K562 (cell line): ENCODE measurements around the gene SELENOK. TPM values are rescaled to one million over a fixed set of nuclear protein-coding genes. Genes with fewer than 3 reads are reported as not detected.

Source experiments
- CTBP1 ChIP-seq: fragments of 450-650 bp; IDR thresholded peaks from 2 replicates; pipeline ENCODE4 v1.6.1; 2016; ENCODE audit warnings: borderline replicate concordance
- E2F6 ChIP-seq, 2 experiments: IDR thresholded peaks; 2 replicates each; pipeline ENCODE4 v1.6.1; 2011; ENCODE audit warnings: borderline replicate concordance in 1 of 2, control low read depth in 1 of 2, low read depth in 1 of 2, low read length in 1 of 2, mild to moderate bottlenecking in 1 of 2, mixed read lengths in 1 of 2, moderate library complexity in 1 of 2; ENCODE audit not compliant: insufficient read depth in 1 of 2, insufficient read length in 1 of 2, poor library complexity in 1 of 2, severe bottlenecking in 1 of 2; ENCODE audit errors: extremely low read depth in 1 of 2
- MAFF ChIP-seq: IDR thresholded peaks from 2 replicates; pipeline ENCODE4 v1.6.1; 2012; ENCODE audit warnings: low read length, improper control_type of control experiment
- PHF20 ChIP-seq: fragments of 450-650 bp; IDR thresholded peaks from 2 replicates; pipeline ENCODE4 v1.6.1; 2018; ENCODE audit not compliant: partially characterized antibody
- POLR2G ChIP-seq: fragments of 200-400 bp; formaldehyde crosslinking; IDR thresholded peaks from 2 replicates; pipeline ENCODE4 v1.6.1; 2017; ENCODE audit warnings: low read depth, mild to moderate bottlenecking, antibody characterized with exemption, low read length, moderate library complexity
- TAF7 ChIP-seq: fragments of 450-650 bp; IDR thresholded peaks from 2 replicates; pipeline ENCODE4 v1.6.1; 2016; ENCODE audit warnings: missing genetic modification characterization, missing compliant biosample characterization
- YBX1 ChIP-seq: fragments of 450-650 bp; IDR thresholded peaks from 2 replicates; pipeline ENCODE4 v1.7.1; 2016; ENCODE audit warnings: mild to moderate bottlenecking
- polyA plus RNA-seq, 8 experiments: library from polyadenylated mRNA; depleted of rRNA in 4 of 8; stranded (reverse) in 5 of 8; unstranded in 3 of 8; fragments of >200 nt; fragmentation: Nextera tagmentation in 2 of 8; fragmentation: Illumina TruSeq in 1 of 8; extraction: Ambion mirVana in 2 of 8; extraction: Trizol in 1 of 8; gene quantifications; 2 replicates each; pipeline versions ENCODE4 v1.2.1 to v1.2.3, GENCODE V29; 2011 to 2014; ENCODE audit warnings: inconsistent platforms in 1 of 8, missing spikeins in 1 of 8
- total RNA-seq, 7 experiments: library from RNA; depleted of rRNA in 6 of 7; stranded (reverse); fragments of >200 nt in 6 of 7; fragmentation: Illumina TruSeq in 2 of 7; extraction: Trizol in 2 of 7; gene quantifications; 2 replicates each; pipeline versions ENCODE4 v1.2.1 to v1.2.3, GENCODE V29; 2011 to 2021; ENCODE audit warnings: low replicate concordance in 1 of 7
- TF ChIP-seq, protein P1 (sequence below), 2 experiments: fragments of 450-650 bp in 1 of 2; sonication (generic) in 1 of 2; formaldehyde crosslinking in 1 of 2; IDR thresholded peaks; 2 replicates each; pipeline versions ENCODE4 v1.7.1 to v1.9.0; 2016 to 2022; ENCODE audit warnings: inconsistent platforms in 1 of 2, mild to moderate bottlenecking in 1 of 2, missing genetic modification reagents in 1 of 2
- TF ChIP-seq, protein P2 (sequence below): sonication (generic); formaldehyde crosslinking; IDR thresholded peaks from 2 replicates; pipeline ENCODE4 v1.8.1; 2023; ENCODE audit warnings: missing genetic modification reagents, mild to moderate bottlenecking, borderline replicate concordance

The SELENOK gene
- total and polyA plus RNA-seq, 9 of the 15 experiments (the other 6 are each of a cell fraction or from before 2014, with no cell fraction given), result 18.3 to 164 (median 34.8) TPM

DNA sequence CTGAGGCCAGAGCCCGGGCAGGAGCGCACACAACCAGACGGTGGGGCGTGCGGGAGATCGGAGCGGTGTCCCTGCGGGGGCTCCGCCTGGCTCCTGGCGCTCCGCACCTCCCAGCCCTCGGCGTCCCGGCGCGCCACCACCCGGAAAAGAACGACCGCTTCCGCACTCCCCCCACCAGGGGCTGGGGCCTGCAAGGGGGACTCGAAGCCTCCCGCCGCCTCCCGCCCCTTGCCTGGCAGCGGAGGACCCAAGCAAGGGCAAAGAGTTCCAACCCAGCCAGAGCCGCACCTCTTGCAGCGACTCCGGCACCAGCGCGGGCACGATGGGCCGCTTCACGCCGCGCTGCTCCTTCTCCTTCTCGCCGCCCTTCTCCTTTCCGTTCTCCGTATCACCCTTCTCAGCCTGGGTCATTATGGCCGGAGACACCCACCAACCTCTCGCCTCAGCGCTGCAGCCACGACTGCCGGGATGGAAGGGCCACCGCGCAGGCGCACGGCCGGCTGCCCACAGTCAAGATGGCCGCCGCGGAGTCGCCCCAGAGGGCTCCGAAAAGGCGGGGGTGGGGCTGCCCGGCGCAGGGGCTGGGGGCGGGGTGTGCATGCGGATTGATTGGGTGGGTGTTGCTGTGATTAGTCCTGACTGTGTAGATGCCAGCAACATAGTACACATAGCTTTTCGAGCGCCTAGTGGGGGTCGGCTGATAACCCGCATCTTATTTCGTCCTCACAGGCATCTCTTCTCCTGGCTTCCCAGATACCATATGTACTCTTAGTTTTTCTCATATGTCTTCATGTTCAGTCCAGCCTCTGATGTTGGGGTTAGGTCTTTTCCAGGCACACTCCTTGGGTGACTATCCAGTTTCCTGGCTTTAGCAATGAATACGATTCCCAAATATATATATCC lies 9.7 kb downstream of the SELENOK start, which contains the start of gene ACTR8 (continued):
- TF ChIP-seq, protein P1, sequence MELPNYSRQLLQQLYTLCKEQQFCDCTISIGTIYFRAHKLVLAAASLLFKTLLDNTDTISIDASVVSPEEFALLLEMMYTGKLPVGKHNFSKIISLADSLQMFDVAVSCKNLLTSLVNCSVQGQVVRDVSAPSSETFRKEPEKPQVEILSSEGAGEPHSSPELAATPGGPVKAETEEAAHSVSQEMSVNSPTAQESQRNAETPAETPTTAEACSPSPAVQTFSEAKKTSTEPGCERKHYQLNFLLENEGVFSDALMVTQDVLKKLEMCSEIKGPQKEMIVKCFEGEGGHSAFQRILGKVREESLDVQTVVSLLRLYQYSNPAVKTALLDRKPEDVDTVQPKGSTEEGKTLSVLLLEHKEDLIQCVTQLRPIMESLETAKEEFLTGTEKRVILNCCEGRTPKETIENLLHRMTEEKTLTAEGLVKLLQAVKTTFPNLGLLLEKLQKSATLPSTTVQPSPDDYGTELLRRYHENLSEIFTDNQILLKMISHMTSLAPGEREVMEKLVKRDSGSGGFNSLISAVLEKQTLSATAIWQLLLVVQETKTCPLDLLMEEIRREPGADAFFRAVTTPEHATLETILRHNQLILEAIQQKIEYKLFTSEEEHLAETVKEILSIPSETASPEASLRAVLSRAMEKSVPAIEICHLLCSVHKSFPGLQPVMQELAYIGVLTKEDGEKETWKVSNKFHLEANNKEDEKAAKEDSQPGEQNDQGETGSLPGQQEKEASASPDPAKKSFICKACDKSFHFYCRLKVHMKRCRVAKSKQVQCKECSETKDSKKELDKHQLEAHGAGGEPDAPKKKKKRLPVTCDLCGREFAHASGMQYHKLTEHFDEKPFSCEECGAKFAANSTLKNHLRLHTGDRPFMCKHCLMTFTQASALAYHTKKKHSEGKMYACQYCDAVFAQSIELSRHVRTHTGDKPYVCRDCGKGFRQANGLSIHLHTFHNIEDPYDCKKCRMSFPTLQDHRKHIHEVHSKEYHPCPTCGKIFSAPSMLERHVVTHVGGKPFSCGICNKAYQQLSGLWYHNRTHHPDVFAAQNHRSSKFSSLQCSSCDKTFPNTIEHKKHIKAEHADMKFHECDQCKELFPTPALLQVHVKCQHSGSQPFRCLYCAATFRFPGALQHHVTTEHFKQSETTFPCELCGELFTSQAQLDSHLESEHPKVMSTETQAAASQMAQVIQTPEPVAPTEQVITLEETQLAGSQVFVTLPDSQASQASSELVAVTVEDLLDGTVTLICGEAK (IDR thresholded peaks at IDR 0.05), result peak; percentile 56; the same call in 1 of the 2 replicates
- TF ChIP-seq, protein P1 (CRISPR knock-in tag; IDR thresholded peaks at IDR 0.05), result no peak
- peak; percentile 88 for TF ChIP-seq POLR2G
- TF ChIP-seq, protein P2, sequence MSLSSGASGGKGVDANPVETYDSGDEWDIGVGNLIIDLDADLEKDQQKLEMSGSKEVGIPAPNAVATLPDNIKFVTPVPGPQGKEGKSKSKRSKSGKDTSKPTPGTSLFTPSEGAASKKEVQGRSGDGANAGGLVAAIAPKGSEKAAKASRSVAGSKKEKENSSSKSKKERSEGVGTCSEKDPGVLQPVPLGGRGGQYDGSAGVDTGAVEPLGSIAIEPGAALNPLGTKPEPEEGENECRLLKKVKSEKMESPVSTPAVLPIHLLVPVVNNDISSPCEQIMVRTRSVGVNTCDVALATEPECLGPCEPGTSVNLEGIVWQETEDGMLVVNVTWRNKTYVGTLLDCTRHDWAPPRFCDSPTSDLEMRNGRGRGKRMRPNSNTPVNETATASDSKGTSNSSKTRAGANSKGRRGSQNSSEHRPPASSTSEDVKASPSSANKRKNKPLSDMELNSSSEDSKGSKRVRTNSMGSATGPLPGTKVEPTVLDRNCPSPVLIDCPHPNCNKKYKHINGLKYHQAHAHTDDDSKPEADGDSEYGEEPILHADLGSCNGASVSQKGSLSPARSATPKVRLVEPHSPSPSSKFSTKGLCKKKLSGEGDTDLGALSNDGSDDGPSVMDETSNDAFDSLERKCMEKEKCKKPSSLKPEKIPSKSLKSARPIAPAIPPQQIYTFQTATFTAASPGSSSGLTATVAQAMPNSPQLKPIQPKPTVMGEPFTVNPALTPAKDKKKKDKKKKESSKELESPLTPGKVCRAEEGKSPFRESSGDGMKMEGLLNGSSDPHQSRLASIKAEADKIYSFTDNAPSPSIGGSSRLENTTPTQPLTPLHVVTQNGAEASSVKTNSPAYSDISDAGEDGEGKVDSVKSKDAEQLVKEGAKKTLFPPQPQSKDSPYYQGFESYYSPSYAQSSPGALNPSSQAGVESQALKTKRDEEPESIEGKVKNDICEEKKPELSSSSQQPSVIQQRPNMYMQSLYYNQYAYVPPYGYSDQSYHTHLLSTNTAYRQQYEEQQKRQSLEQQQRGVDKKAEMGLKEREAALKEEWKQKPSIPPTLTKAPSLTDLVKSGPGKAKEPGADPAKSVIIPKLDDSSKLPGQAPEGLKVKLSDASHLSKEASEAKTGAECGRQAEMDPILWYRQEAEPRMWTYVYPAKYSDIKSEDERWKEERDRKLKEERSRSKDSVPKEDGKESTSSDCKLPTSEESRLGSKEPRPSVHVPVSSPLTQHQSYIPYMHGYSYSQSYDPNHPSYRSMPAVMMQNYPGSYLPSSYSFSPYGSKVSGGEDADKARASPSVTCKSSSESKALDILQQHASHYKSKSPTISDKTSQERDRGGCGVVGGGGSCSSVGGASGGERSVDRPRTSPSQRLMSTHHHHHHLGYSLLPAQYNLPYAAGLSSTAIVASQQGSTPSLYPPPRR, result no peak
- TF ChIP-seq E2F6 (IDR thresholded peaks at IDR 0.05; ENCODE audit: borderline replicate concordance in 1 of 2, extremely low read depth in 1 of 2, insufficient read depth in 1 of 2, insufficient read length in 1 of 2, low read depth in 1 of 2, low read length in 1 of 2, poor library complexity in 1 of 2, severe bottlenecking in 1 of 2), result peak in 1 of 2 experiments; percentile 8
- TF ChIP-seq YBX1, result no peak
- TF ChIP-seq PHF20, result peak; percentile 76
- TF ChIP-seq MAFF, result no peak
- TF ChIP-seq CTBP1, result 0 out of 2 replicates have a peak, but pooled peaks have one; percentile 40
- peak; percentile 90 for TF ChIP-seq TAF7 (tag)
